ENCODE results near the gene FEM1B.

The FEM1B gene

DNA sequence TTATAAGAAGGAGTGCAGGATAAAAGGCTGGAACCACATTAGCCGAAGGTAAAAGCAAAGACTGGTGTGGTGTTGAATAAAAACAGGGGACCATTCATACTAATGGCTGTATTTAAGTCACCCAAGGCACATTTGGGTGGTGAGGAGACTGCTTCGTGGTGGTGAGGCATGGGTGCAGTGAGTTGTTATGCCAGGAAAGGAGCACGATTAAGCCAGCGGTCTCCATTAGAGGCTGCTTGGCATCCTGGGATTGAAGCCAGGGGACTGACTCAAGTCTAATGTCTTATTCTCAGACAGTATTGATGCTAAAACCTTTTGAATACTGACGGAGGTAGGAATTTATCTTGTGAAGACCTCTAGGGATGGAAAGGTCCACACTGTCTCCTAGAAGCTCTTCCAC is 21.9 kb downstream of the FEM1B start:
- no peak overlapping the region for H3K4me3 ChIP-seq (ENCODE audit: low read depth, low read length)
- in situ Hi-C loops (cut with HindIII; ENCODE audit: low sequenced_read_pairs) = no loop called here
- TF ChIP-seq, protein P1, sequence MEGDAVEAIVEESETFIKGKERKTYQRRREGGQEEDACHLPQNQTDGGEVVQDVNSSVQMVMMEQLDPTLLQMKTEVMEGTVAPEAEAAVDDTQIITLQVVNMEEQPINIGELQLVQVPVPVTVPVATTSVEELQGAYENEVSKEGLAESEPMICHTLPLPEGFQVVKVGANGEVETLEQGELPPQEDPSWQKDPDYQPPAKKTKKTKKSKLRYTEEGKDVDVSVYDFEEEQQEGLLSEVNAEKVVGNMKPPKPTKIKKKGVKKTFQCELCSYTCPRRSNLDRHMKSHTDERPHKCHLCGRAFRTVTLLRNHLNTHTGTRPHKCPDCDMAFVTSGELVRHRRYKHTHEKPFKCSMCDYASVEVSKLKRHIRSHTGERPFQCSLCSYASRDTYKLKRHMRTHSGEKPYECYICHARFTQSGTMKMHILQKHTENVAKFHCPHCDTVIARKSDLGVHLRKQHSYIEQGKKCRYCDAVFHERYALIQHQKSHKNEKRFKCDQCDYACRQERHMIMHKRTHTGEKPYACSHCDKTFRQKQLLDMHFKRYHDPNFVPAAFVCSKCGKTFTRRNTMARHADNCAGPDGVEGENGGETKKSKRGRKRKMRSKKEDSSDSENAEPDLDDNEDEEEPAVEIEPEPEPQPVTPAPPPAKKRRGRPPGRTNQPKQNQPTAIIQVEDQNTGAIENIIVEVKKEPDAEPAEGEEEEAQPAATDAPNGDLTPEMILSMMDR (IDR thresholded peaks at IDR 0.05; ENCODE audit: low read depth, low read length, missing control alignments) = no peak
- no peak for DNase-seq (ENCODE audit: low read depth)

DNA sequence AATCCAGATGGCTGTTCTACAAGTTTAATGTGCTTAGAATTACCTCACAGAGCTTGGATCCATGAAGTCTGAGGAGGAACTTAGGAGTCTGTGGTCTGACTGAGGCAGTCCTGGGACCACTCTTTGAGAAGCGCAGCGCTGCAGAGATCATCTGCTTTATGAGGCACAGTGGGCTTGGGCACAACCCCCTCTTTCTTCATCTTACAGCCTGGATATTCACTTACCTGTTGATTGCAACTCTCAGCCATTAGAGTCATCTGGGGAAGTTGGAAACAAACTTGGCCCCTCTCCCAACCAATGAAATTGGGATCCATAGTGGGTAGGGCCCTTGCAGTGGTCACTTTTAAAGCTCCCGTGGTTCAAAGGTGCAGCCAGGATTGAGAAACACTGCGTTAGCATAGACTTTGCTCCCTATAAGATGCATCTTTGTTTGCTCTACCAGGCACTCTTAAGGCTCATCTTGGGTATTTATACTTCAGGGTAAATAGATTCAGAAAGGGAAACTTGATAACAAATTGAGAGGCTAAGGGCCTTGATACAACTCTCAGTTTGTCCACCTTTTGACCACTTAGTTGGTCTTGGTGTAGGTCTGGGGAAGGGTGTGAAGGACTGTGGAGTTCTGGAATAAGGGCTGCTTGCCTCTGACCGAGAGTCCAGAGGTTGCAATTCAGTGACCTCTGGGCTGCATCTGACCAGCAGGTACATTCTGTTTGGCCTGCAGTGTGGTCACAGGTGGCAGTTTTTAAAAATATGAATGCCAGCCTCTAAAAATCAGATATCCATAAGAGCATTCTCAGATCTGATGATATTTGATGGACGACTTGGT is 22.8 kb downstream of the FEM1B start:
- TF ChIP-seq, protein P1 (IDR thresholded peaks at IDR 0.05; ENCODE audit: low read depth, low read length, missing control alignments) = no peak
- DNase-seq (ENCODE audit: low read depth) = no peak
- in situ Hi-C loops (cut with HindIII; ENCODE audit: low sequenced_read_pairs) = no loop called here
- no peak overlapping the region for H3K4me3 ChIP-seq (ENCODE audit: low read depth, low read length)

DNA sequence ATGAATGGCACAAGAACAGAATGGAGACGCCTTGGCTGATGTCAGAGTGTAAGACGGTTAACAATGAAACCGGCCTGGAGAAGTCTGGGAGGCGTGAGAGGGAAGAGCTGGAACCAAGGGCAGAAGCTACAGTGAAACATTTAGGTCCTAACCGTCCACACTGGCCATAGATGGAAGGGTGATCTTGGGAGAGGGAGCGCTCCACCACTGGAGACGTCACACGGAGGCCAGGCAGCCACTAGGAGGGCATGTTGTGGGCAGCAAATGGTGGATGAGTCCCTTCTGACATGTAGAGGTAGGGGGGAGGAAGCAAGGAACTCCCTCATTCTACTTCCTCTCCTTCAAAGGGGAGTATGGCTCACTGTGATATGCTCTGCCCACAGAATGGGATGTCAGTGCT is 23.8 kb downstream of the FEM1B start:
- in situ Hi-C loops (cut with HindIII; ENCODE audit: low sequenced_read_pairs) = no loop called here
- TF ChIP-seq, protein P1 (IDR thresholded peaks at IDR 0.05; ENCODE audit: low read depth, low read length, missing control alignments) = no peak
- no peak overlapping the region for H3K4me3 ChIP-seq (ENCODE audit: low read depth, low read length)
- DNase-seq (ENCODE audit: low read depth) = no peak

DNA sequence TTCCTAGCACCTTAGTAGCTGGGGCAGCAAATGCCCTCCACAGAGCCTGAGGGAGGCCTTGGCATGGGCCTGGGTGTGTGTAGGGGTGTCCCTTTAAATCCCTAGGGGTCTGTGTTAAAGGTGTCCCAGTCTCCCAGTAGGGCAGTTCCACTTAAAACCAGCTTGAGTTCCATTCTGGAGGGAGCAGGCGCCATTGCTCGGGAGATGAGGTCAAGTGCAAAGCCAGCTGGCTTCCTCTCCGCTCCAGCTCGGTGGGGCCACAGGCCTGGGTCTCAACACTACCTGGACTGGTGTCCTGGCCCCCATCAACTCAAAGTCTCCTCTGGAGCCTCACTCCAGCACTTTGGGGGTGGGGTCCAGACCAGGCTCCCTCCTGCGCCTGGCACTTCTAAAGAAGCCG is 25.2 kb downstream of the FEM1B start:
- in situ Hi-C loops (cut with HindIII; ENCODE audit: low sequenced_read_pairs) = no loop called here
- no peak for DNase-seq (ENCODE audit: low read depth)
- no peak overlapping the region for H3K4me3 ChIP-seq (ENCODE audit: low read depth, low read length)
- TF ChIP-seq, protein P1 (IDR thresholded peaks at IDR 0.05; ENCODE audit: low read depth, low read length, missing control alignments) = no peak

DNA sequence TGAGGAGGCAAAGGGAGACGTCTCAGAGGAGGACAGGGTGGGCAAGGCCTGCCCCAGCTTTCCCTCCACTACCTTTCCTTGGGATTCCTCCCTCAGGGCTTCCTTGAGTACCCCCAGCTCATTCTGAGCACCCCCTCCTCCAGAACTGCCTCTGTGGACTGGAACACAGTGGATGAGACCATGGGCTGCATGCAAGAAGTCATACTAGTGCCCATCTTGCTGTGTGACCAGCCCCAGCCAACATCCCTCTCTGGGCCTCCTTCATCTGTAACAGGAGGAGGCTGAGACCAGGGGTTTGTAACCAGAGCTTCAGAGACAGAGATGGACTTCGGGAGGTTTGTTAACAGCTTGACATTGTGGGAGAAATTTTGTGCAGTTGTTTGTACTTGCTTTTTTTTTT is 25.6 kb downstream of the FEM1B start:
- TF ChIP-seq, protein P1 (IDR thresholded peaks at IDR 0.05; ENCODE audit: low read depth, low read length, missing control alignments) = no peak
- no peak for DNase-seq (ENCODE audit: low read depth)
- no peak overlapping the region for H3K4me3 ChIP-seq (ENCODE audit: low read depth, low read length)
- in situ Hi-C loops (cut with HindIII; ENCODE audit: low sequenced_read_pairs) = no loop called here

DNA sequence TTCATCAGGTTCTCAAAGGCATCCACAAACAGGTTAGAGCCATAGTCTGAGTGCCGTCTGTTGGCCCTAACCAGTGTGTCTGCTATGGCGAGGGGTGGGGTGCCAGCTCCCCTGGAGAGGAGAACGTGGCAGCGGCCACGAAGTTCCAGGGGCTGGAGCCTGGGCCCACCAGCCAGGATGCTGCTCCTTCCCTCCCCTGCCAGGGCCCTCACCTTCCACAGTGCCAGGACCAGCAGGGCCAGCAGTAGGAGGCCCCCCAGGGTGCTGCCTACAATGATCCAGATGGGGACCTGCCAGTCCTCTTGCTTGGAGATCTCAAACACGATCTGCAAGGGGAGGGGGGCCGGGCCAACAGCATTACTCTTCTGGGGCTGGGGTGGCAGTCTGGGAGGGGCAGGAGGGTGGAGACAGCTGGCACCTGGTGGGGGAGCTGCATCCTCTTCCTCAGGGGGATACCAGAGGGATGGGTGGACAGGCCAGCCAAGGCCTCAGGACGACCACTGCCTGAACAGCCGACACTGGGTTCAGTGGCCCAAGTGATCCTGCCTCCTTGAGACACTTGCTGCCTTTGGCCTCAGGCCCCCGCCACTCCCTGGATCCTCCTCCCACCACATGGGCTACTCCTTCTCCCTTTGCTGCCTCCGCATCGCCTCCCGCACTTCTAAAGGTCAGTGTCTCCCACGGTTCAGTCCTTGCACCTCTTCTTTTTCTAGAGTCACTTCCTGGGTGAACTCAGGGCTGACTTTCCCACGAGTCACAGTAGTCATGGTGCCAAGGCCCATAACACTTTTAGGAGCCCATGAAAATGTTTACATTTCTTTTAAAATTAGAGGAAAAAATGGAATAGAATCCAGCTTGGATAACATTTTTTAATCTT is 26.3 kb downstream of the FEM1B start:
- in situ Hi-C loops (cut with HindIII; ENCODE audit: low sequenced_read_pairs) = no loop called here
- no peak for DNase-seq (ENCODE audit: low read depth)
- TF ChIP-seq, protein P1 (IDR thresholded peaks at IDR 0.05; ENCODE audit: low read depth, low read length, missing control alignments) = no peak

More for the DNA sequence above, 26.3 kb downstream of the FEM1B start:
- H3K4me3 ChIP-seq (ENCODE audit: low read depth, low read length) = no peak overlapping the region

Data from astrocyte of the cerebellum (primary cell).